T-helper 9 cell (primary cell): ENCODE data around the gene RNU7-1.

Source experiments
- DNase-seq: peaks from one replicate; pipeline ENCODE4 v3.0.0-alpha.2; 2020

RNU7-1 gene

DNA sequence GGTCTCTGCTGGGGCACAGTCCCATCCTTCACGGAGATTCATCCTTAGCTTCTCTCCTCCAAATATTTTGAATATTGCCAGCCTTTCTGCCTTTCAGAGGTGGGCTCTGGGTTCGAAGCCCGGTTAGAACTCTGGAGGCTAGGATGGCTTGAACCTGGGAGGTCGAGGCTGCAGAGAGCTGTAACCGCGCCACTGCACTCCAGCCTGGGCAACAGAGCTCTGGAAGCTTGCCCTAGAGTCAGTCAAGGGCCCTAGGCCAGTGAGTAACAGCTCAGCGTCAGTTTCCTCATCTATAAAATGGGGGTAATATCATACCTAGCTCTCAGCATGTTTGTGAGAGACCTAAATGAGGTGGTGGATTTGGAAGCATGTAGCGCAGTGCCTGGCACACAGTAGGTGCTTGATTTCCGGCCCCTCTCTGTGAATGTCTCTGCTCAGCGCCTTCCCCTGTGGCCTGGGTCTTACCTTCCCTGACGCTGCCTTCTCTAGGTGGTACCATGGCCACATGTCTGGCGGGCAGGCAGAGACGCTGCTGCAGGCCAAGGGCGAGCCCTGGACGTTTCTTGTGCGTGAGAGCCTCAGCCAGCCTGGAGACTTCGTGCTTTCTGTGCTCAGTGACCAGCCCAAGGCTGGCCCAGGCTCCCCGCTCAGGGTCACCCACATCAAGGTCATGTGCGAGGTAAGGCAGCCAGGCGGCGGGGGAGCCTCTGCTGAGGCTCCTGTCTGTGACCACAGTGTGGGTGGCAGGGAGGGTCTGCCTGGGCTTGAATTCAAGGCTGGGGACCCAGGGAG, 10.9 kb downstream of the RNU7-1 start:
- no peak for DNase-seq

DNA sequence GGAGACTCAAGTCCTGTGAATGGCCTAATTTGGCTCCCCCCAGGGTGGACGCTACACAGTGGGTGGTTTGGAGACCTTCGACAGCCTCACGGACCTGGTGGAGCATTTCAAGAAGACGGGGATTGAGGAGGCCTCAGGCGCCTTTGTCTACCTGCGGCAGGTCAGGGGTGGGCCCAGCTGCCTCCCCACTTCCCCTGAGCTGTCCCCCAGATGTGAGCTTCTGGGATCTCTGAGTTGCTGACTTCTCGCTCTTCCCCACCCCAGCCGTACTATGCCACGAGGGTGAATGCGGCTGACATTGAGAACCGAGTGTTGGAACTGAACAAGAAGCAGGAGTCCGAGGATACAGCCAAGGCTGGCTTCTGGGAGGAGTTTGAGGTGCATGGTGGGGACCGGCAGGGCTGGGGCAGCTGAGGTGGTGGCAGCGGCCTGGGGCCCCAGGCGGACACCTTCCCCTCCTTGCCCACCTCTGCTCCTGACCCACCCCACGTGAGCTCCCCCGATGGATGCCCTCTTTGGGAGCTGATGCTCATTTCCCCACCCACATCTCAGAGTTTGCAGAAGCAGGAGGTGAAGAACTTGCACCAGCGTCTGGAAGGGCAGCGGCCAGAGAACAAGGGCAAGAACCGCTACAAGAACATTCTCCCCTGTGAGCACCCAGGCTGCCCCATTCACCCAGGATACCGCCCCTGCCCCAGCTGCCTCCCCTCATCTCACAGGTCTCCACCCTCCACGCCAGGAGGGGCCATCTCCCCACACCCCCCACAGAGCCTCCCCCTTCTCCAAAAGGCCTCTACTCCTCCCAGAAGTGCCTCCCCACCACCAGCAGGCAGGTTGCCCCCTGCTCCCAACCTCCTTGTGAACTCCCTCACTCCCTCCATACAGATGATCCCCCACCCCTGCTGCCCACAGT, 11.7 kb downstream of the RNU7-1 start:
- DNase-seq, result no peak

DNA sequence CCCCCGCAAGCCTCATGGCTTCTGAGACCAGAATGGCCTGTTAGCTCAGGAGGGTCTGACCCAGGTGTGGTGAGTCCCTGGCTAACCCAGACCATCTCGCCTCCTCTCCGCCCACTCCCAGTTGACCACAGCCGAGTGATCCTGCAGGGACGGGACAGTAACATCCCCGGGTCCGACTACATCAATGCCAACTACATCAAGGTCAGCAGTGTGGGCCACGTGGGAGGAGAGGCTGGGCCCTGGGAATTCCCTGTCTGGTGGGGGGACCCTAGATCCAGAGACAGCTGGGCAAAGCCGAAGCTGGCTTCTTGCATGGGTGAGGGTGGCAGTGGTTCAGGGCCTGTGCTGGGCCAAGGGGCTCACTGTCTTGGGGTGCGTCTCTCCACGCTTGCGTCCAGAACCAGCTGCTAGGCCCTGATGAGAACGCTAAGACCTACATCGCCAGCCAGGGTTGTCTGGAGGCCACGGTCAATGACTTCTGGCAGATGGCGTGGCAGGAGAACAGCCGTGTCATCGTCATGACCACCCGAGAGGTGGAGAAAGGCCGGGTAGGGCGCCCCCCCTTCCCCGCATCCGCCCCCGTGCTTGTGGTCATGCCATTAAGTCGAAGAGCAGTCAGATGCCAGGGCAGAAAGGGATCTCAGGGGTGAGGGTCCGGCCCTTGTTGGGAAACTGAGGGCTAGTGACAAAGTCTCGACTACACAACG, 12.6 kb downstream of the RNU7-1 start:
- no peak for DNase-seq

DNA sequence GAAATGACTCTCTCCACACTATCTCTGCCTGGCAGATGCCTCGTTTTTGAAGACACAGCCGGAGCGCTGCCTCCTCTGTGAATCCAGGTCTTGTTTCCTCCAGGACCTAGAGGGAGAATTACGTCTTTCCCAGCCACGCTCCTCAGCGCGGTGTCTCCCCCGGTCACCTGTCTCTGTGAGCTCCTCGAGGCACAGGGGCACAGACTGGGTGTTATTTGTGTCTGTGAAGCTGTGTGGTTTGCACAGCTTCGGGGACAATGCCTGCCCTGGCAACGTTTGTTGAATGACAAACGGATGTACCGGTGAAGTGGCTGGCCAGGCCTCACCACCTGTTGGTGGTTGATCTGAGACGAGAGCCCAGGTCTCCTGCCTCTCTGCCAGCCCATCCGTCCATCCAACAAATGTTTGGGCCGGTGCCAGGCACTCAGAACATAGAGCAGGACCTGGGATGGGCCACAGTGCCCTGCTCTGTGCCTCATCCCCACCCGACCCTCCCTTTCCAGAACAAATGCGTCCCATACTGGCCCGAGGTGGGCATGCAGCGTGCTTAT, 13.6 kb downstream of the RNU7-1 start:
- no peak for DNase-seq

DNA sequence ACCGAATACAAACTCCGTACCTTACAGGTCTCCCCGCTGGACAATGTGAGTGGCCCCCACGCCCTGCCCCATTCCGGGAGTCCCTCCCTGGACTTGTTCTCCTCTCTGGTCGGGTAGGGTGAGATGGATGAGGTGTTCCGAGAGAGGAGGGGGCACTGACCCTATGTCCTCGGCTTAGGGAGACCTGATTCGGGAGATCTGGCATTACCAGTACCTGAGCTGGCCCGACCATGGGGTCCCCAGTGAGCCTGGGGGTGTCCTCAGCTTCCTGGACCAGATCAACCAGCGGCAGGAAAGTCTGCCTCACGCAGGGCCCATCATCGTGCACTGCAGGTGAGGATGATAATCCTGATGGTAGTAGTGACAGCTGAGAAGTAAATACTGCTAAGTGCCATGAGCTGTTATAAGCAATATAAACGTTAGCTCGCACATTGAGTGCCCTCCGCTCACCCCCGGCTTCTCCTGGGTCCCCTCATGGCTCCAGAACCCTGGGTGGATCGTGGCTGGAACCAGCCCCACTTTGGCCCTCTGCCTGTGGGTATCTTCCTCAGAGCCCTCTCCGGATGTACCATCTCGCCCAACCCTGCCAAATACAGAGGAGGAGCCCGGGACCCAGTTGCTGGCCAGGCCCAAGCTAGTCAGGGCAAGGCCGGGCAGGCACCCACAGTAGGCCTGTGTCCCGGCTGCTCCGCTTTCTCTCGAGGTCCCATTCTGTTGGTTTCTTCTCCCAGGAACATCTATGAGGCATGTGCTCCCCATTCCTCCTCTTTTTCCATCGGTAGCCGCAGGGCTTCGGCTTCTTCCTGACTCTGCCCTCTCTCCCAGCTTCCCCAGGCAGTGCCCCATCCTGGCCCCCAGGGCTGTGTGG, 14.4 kb downstream of the RNU7-1 start:
- no peak for DNase-seq

DNA sequence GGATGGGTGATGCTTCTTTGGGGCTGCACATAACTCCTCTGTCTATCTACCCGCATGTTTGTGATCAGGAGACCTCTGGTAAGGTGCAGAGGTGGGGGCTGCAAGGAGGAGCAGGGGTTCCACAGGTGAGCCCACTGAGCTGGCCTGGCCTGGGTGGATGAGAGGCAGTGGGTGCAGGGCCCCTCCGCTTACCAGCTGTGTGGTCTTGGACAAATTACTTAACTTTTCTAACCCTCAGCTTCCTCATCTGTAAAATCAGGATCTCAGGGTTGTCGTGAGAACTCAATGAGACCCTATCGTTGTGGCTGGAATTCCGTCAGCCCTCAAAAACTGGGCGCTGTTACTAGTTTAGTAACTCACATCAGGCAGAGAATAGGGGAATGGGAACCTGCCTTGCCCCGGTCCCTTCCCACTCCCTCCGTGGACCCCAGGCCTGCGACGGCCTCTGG, 15.0 kb downstream of the RNU7-1 start:
- DNase-seq, result no peak

DNA sequence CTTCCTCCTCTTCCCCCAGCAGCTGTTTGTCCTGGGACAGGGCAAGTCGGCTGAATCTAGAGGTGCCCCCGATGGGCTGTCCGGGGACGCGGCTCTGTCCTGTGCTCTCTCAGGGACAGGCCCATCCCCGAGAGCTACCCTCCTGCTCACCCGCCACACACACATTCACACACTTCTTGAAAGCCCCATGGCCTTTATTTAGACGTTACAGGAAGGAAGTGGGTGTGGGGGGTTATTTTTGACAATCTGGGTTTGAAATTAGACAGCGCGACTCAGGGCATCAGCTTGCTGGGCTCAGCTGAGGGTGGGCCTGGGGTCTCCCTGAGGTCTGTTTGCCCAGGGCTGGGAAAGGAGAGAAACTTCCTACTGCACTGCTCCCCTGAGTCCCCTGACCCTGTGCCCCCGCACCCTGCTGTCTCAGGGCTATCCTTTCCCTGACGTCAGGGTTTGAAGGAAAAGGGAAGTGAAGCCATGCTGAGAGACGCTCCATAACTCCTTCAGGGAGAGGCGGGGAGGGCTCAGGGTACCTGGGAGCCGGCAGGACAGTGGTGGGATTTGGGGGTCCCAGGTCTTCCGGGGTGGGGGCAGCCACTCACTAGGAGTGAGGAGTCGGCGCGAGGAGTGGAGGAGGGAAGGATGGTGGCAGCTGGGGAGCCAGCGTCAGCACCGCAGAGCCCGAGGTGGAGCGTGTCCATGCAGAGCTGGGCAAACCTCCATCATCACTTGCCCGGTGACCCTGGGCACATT, 15.6 kb downstream of the RNU7-1 start:
- DNase-seq, result peak; percentile 70

DNA sequence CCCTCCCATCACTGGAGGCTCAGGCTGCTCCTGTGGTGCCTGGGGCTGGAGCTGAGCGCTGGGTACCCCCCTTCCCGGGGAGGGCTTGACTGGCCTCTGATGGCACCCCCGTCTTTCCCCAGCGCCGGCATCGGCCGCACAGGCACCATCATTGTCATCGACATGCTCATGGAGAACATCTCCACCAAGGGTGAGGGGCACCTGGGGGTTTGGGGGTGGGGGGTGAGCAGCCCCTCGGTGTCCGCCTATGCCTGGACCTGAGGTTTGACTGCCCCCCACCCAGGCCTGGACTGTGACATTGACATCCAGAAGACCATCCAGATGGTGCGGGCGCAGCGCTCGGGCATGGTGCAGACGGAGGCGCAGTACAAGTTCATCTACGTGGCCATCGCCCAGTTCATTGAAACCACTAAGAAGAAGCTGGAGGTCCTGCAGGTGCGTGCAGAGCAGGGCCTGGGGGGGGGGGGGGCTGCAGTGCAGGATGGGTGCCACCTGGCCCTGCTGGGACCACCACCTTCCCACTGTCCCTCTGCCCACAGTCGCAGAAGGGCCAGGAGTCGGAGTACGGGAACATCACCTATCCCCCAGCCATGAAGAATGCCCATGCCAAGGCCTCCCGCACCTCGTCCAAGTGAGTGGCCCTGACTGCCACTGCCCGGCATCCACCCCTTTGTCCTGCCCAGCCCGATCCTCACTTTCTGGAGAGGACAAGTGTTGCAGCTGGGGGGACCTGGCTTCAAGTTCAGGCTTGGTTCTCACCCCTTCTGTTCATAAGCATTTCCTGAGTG, 16.4 kb downstream of the RNU7-1 start:
- DNase-seq, result no peak

DNA sequence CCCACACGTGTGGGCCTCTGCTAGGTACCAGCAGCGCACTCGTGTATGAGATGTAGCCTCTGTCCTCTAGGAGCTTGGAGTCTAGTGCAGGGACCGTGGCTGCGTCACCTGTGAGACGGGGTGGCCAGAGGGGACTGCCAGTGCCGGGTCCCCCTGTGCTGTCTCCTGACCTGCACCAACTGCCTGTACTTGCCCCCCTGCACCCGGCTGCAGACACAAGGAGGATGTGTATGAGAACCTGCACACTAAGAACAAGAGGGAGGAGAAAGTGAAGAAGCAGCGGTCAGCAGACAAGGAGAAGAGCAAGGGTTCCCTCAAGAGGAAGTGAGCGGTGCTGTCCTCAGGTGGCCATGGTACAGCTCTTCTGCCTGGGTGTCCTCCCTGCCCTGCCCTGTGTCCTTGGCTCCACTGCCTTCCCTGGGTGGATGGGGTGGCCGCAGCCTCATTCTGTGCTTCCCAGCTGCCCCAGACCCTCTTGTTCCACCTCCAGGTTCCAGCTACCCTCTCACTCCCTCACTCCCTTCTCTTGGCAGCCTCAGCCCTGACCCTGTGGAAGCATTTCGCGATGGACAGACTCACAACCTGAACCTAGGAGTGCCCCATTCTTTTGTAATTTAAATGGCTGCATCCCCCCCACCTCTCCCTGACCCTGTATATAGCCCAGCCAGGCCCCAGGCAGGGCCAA, 17.1 kb downstream of the RNU7-1 start:
- DNase-seq, result no peak

DNA sequence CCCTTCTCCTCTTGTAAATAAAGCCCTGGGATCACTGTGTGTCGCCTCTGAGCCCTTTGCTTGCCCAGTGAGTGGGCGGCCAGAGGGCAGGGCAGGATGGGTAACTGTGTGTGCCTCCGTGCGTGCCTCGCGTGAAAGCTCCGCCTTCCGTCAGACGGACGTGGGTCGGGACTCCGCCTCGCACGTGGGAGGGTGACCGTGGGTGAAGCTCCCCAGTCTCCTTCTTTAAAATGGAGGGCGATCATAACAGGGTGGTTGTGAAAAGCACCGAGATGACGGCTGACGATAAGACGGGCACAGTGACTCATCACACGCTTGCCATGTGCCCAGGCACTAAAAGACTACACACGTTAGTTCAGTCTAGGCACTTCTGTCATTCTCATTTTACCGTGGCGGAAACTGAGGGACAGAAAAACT, 17.7 kb downstream of the RNU7-1 start:
- peak; percentile 82 for DNase-seq

DNA sequence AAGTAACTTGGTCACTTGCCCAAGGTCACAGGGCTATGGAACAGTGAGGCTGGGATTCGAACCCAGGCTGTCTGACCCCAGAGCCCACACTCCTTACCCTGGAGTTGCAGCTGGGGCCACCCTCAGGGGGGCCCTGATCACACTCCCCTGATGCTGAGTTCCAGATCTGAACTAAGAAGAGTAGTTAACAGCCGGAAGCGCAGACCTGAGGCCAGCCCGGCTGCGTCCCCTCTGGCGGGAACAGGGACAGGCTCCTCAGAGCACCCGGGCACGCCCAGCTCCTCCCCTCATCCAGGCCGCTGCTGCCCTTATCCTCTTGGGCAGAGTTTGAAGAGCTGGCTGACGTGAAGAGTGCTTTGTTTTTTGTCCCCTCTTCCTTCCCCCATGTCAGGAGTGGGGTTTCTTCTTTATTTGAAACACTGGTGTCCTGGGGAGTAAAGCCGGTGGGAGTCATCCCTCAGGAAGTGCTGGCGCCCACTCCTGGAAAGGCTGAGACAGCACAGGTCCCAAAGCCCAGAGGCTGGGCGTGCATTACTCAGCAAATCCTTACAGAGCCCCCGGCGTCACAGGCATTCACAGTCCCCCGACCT, 18.2 kb downstream of the RNU7-1 start:
- no peak for DNase-seq

DNA sequence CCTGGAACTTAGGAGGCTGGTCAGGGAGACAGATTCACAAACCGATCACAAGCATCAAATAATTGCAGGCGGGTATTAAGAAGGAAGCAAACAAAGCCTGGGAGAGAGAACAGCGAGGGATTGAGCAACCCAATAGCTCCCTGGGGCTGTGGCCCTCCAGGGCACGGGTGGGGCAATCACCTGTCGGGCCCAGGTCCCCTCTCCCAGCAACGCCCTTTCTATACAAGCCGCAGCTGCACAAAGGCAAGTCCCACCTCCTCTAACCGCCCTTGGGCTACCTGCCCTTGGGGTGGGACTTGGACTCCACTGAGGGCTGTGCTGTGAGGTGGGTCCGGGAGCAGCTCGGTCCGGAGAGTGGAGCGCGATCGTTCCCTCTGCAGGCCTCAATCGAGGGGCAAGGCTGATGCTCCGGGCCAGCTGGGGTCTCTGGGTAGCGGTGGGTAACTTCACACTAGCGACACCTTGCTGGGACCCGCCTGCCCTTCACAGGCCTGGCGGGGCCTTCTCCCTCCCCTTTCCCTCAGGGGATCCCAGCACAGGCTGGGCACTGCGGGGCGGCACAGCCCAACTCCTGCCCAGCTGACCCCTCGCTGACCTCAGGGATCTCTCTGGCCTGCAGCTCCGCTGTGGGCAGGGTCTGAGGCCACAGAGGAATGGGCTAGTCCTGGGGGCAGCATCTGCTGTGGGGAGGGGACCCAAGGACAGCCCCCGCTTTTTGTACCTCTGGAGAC, 18.8 kb downstream of the RNU7-1 start:
- no peak for DNase-seq

DNA sequence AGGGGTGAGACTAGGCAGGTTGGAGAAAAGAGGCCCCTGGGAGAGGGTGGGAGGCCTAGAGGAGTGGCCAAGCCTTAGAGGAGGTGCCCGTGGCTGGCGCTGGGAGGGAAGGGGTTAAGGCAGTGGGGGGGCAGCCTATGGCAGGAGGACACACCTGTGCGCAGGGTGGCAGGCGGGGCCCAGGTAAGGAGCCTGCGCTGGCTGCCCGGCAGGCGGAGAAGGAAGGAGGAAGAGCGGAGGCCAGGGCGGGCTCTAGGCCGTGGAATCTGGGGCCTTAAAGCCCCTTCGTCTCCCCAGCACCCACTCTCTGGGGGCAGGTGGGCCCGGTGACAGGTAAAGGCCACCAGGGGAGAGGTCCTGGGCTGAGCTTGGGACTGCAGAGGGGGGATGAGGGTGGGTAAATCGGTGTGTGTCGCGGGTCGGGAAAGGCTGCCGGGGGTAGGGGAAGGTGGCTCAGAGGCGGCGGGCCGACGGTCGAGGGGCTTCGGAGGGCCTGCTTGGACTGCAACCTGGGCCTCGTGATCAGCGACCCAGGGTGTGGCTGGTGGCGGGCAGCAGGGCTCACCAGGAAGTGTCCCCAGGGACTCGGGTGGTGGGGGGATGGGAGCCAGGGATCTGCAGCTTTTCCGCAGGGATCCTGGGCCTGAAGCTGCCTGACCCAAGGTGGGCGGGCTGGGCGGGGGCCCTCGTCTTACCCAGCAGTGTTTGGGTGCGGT, 19.6 kb downstream of the RNU7-1 start:
- DNase-seq, result no peak

DNA sequence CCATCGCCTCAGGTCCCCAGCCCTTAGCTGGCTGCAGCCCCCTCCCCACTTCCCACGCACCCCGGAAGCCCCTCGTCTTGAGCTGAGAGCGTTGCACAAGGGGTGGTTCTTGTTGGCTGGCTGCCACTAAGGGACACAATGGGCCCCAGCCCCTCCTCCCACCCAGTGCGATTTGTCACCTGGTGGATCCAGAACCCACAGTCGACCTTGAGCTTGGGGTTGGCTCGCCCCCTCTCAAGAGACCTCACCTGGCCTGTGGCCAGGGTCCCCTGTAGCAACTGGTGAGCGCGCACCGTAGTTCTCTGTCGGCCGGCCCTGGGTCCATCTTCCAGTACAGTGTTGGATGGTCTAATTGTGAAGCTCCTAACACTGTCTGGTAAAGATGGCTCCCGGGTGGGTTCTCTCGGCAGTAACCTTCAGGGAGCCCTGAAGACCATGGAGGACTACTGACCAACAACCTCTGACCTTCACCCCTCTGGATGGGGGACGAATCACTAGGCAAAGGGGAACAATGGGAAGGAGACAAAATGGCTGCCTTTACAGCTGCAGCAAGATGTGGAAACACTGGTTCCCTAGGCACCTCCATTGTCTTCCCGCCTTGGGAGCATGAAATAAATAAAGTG, 20.3 kb downstream of the RNU7-1 start:
- no peak for DNase-seq

DNA sequence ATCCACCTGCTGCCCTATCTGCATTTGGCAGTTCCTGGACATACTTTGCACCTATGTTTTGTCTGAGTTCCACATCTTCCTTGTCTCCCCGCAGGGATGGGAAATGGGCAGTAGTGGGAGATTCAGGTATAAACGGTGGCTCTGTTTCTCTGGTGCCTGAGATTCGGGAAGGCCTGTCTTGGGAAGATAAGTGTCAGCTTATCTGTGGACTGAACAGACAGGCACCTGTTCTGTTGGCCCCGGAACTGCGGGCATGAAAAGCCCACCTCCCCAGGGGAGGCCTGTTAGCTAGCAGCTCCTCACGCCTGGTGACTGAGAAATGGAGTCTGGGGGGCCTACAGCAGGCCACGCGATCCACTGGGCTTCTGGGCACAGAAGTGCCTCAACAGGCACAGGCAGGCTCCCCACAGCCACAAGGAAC, 21.0 kb downstream of the RNU7-1 start:
- DNase-seq, result no peak

DNA sequence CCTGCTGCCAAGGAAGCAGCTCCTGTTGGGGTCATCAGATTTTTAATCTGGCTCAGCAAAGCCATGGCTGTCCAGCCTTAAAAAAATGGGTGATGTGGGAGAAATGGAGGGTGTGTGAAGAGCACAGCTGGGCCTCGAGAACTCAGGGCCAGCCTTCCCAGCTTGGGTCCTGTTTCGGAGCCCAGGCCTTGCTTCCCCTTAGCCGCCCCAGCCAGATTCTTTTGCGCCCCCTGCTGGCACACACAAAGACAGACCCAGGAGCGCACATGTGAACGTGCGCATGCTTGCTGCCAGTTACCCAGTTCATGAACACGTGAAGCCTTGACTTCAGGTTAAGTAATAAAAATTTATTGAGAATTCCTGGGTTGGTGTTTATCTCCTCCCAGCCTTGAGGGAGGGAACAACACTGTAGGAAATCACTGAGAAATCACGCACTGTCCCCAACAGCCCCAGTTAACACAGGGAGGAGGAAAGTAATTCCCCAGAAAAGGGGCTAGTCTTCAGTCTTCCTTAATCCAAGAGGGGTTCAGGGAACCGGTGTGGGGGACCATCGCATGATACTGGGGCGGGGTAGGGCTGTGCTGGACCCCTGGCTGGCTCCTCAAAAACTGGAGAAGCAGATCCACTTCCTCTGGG, 21.5 kb downstream of the RNU7-1 start:
- DNase-seq, result peak; percentile 92

DNA sequence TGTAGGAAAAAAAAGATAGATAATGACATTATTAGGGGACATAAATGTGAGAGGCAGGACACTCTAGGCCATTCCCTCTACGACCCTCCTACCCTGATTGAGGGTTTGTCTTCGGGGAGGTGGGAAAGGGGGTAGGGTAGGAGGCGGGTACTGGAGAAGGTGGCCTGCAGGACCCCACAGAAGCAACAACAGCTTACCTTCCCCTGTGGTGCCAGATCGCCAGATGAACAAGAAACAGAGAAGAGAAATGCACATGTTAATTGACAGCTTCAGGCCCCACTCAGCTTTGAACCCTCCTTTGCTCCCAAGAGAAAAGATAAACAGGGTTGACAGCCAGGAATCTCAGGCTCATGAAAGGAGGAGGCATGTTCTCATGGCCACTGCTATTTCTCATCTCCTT, 22.1 kb downstream of the RNU7-1 start:
- DNase-seq, result no peak
